NT2/D1 (cell line): Measurements from ENCODE around the gene PDK2.

Experiments used
- SUZ12 ChIP-seq: IDR thresholded peaks from 2 replicates; pipeline ENCODE4 v1.6.1; 2011; ENCODE audit not compliant: insufficient read length, insufficient read depth; ENCODE audit errors: extremely low read depth
- YY1 ChIP-seq: IDR thresholded peaks from 2 replicates; pipeline ENCODE4 v1.6.1; 2011; ENCODE audit not compliant: insufficient read length, insufficient read depth
- ZNF274 ChIP-seq: IDR thresholded peaks from 2 replicates; pipeline ENCODE4 v1.6.1; 2011; ENCODE audit warnings: mild to moderate bottlenecking, low read depth, low read length

DNA sequence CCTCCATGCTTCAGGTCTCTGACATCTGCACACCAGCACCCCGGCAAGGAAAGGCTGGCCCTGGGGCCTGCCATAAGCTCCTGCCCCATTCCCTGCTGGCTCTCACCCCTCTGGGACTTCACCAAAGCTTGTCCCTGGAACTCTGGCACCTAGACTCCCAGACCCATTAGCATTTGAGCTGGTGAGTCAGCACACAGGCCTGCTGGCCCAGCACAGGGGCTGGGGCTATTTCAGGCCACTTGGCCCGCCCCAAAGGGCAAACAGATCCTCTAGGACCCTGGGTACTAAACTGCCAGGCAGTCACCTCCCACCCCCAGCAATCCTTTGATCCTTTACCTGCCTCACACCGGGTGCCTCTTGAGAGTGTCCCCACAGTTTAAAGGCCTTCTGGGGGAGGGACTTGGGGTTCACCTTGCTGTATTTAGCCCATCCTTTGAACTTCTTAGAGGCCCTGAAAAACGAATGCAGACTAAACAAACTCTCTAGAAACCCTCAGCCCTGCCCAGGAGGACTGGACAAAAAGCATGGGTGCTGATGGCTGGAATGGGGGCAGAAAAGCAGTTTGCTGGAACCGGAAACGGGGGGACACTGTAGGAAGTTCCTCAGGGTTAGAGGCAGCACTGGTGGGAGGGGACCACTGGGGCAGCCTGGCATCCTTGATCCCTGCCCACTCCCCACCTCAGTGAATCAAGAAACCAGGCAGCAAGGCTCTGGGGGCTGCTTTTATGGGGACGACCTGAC is 38.0 kb downstream of the PDK2 start:
- TF ChIP-seq SUZ12 (no peak), ZNF274 (no peak), YY1 (no peak)
